ENCODE data around the gene ANKRD60.

Gene ANKRD60

GRCh38 chr20:58198384-58198783 is 30.1 kb downstream of the ANKRD60 start:
- no peaks in the 10 kb centered on the region for H3K9me3 ChIP-seq (ENCODE audit: control insufficient read depth in 5 of 5, low read length in 5 of 5)
- no peak overlapping the region for H3K4me3 ChIP-seq (ENCODE audit: low read depth in 1 of 5, low read length in 5 of 5)
- peaks cover 0 to 5% (median 0%) of the 10 kb centered on the region in 5 donors for H3K4me1 ChIP-seq (ENCODE audit: control insufficient read depth in 5 of 5, insufficient read depth in 5 of 5, low read length in 5 of 5)
- no peak overlapping the region for H3K9ac ChIP-seq (ENCODE audit: low read length in 5 of 5)
- H3K27me3 ChIP-seq (ENCODE audit: control insufficient read depth in 5 of 5, insufficient read depth in 4 of 5, low read length in 5 of 5) = peaks cover 0 to 3% (median 0%) of the 10 kb centered on the region in 5 donors
- H3K36me3 ChIP-seq (ENCODE audit: control insufficient read depth in 5 of 5, insufficient read depth in 5 of 5, low read length in 5 of 5) = no peaks in the 10 kb centered on the region
- no peak overlapping the region for H3K27ac ChIP-seq (ENCODE audit: low read depth, low read length)

- H3K4me1 ChIP-seq (ENCODE audit: control insufficient read depth in 5 of 5, insufficient read depth in 5 of 5, low read length in 5 of 5) = peaks cover 0 to 5% (median 0%) of the 10 kb centered on the region in 5 donors
- no peak overlapping the region for H3K4me3 ChIP-seq (ENCODE audit: low read depth in 1 of 5, low read length in 5 of 5)
- H3K9ac ChIP-seq (ENCODE audit: low read length in 5 of 5) = no peak overlapping the region
- H3K9me3 ChIP-seq (ENCODE audit: control insufficient read depth in 5 of 5, low read length in 5 of 5) = no peaks in the 10 kb centered on the region
- no peak overlapping the region for H3K27ac ChIP-seq (ENCODE audit: low read depth, low read length)
- peaks cover 0 to 5% (median 0%) of the 10 kb centered on the region in 5 donors for H3K27me3 ChIP-seq (ENCODE audit: control insufficient read depth in 5 of 5, insufficient read depth in 4 of 5, low read length in 5 of 5)
- H3K36me3 ChIP-seq (ENCODE audit: control insufficient read depth in 5 of 5, insufficient read depth in 5 of 5, low read length in 5 of 5) = no peaks in the 10 kb centered on the region
These were observed 31.3 kb downstream of the ANKRD60 start for GRCh38 chr20:58197185-58197469.

- Histone ChIP-seq H3K9ac (ENCODE audit: low read length in 5 of 5) (no peak overlapping the region), H3K4me1 (ENCODE audit: control insufficient read depth in 5 of 5, insufficient read depth in 5 of 5, low read length in 5 of 5) (peaks cover 0 to 5% (median 0%) of the 10 kb centered on the region in 5 donors), H3K4me3 (ENCODE audit: low read depth in 1 of 5, low read length in 5 of 5) (no peak overlapping the region), H3K9me3 (ENCODE audit: control insufficient read depth in 5 of 5, low read length in 5 of 5) (no peaks in the 10 kb centered on the region), H3K27ac (ENCODE audit: low read depth, low read length) (no peak overlapping the region), H3K27me3 (ENCODE audit: control insufficient read depth in 5 of 5, insufficient read depth in 4 of 5, low read length in 5 of 5) (peaks cover 0 to 6% (median 3%) of the 10 kb centered on the region in 5 donors), H3K36me3 (ENCODE audit: control insufficient read depth in 5 of 5, insufficient read depth in 5 of 5, low read length in 5 of 5) (no peaks in the 10 kb centered on the region)
These were observed 31.9 kb downstream of the ANKRD60 start for GRCh38 chr20:58196402-58197184.

- Histone ChIP-seq H3K9me3 (ENCODE audit: control insufficient read depth in 5 of 5, low read length in 5 of 5) (no peaks in the 10 kb centered on the region), H3K4me3 (ENCODE audit: low read depth in 1 of 5, low read length in 5 of 5) (no peak overlapping the region), H3K27me3 (ENCODE audit: control insufficient read depth in 5 of 5, insufficient read depth in 4 of 5, low read length in 5 of 5) (peaks cover 0 to 6% (median 3%) of the 10 kb centered on the region in 5 donors), H3K9ac (ENCODE audit: low read length in 5 of 5) (no peak overlapping the region), H3K27ac (ENCODE audit: low read depth, low read length) (no peak overlapping the region), H3K4me1 (ENCODE audit: control insufficient read depth in 5 of 5, insufficient read depth in 5 of 5, low read length in 5 of 5) (peaks cover 0 to 5% (median 0%) of the 10 kb centered on the region in 5 donors), H3K36me3 (ENCODE audit: control insufficient read depth in 5 of 5, insufficient read depth in 5 of 5, low read length in 5 of 5) (no peaks in the 10 kb centered on the region)
These were observed 33.4 kb downstream of the ANKRD60 start for GRCh38 chr20:58195047-58195446.

GRCh38 chr20:58194175-58194791 is 34.2 kb downstream of the ANKRD60 start:
- Histone ChIP-seq H3K4me1 (ENCODE audit: control insufficient read depth in 5 of 5, insufficient read depth in 5 of 5, low read length in 5 of 5) (peaks cover 0 to 4% (median 0%) of the 10 kb centered on the region in 5 donors), H3K36me3 (ENCODE audit: control insufficient read depth in 5 of 5, insufficient read depth in 5 of 5, low read length in 5 of 5) (no peaks in the 10 kb centered on the region), H3K27ac (ENCODE audit: low read depth, low read length) (no peak overlapping the region), H3K4me3 (ENCODE audit: low read depth in 1 of 5, low read length in 5 of 5) (no peak overlapping the region), H3K9ac (ENCODE audit: low read length in 5 of 5) (no peak overlapping the region), H3K27me3 (ENCODE audit: control insufficient read depth in 5 of 5, insufficient read depth in 4 of 5, low read length in 5 of 5) (peaks cover 0 to 6% (median 3%) of the 10 kb centered on the region in 5 donors), H3K9me3 (ENCODE audit: control insufficient read depth in 5 of 5, low read length in 5 of 5) (no peaks in the 10 kb centered on the region)

GRCh38 chr20:58192567-58192966 is 35.9 kb downstream of the ANKRD60 start:
- H3K4me1 ChIP-seq (ENCODE audit: control insufficient read depth in 5 of 5, insufficient read depth in 5 of 5, low read length in 5 of 5) = peaks cover 0 to 4% (median 0%) of the 10 kb centered on the region in 5 donors
- H3K27me3 ChIP-seq (ENCODE audit: control insufficient read depth in 5 of 5, insufficient read depth in 4 of 5, low read length in 5 of 5) = peaks cover 0 to 6% (median 0%) of the 10 kb centered on the region in 5 donors
- no peak overlapping the region for H3K9ac ChIP-seq (ENCODE audit: low read length in 5 of 5)
- H3K27ac ChIP-seq (ENCODE audit: low read depth, low read length) = no peak overlapping the region
- H3K36me3 ChIP-seq (ENCODE audit: control insufficient read depth in 5 of 5, insufficient read depth in 5 of 5, low read length in 5 of 5) = no peaks in the 10 kb centered on the region
- no peaks in the 10 kb centered on the region for H3K9me3 ChIP-seq (ENCODE audit: control insufficient read depth in 5 of 5, low read length in 5 of 5)
- no peak overlapping the region for H3K4me3 ChIP-seq (ENCODE audit: low read depth in 1 of 5, low read length in 5 of 5)

- no peak overlapping the region for H3K9ac ChIP-seq (ENCODE audit: low read length in 5 of 5)
- H3K4me1 ChIP-seq (ENCODE audit: control insufficient read depth in 5 of 5, insufficient read depth in 5 of 5, low read length in 5 of 5) = peaks cover 0 to 4% (median 0%) of the 10 kb centered on the region in 5 donors
- no peaks in the 10 kb centered on the region for H3K36me3 ChIP-seq (ENCODE audit: control insufficient read depth in 5 of 5, insufficient read depth in 5 of 5, low read length in 5 of 5)
- no peaks in the 10 kb centered on the region for H3K9me3 ChIP-seq (ENCODE audit: control insufficient read depth in 5 of 5, low read length in 5 of 5)
- no peak overlapping the region for H3K4me3 ChIP-seq (ENCODE audit: low read depth in 1 of 5, low read length in 5 of 5)
- no peak overlapping the region for H3K27ac ChIP-seq (ENCODE audit: low read depth, low read length)
- peaks cover 0 to 6% (median 0%) of the 10 kb centered on the region in 5 donors for H3K27me3 ChIP-seq (ENCODE audit: control insufficient read depth in 5 of 5, insufficient read depth in 4 of 5, low read length in 5 of 5)
These were observed 36.4 kb downstream of the ANKRD60 start for GRCh38 chr20:58192065-58192464.

GRCh38 chr20:58188527-58188926 is 39.9 kb downstream of the ANKRD60 start:
- Histone ChIP-seq H3K4me1 (ENCODE audit: control insufficient read depth in 5 of 5, insufficient read depth in 5 of 5, low read length in 5 of 5) (no peaks in the 10 kb centered on the region), H3K27ac (ENCODE audit: low read depth, low read length) (no peak overlapping the region), H3K4me3 (ENCODE audit: low read depth in 1 of 5, low read length in 5 of 5) (no peak overlapping the region), H3K9me3 (ENCODE audit: control insufficient read depth in 5 of 5, low read length in 5 of 5) (peaks cover 3 to 17% (median 11%) of the 10 kb centered on the region in 5 donors), H3K36me3 (ENCODE audit: control insufficient read depth in 5 of 5, insufficient read depth in 5 of 5, low read length in 5 of 5) (no peaks in the 10 kb centered on the region), H3K27me3 (ENCODE audit: control insufficient read depth in 5 of 5, insufficient read depth in 4 of 5, low read length in 5 of 5) (peaks cover 0 to 6% (median 0%) of the 10 kb centered on the region in 5 donors), H3K9ac (ENCODE audit: low read length in 5 of 5) (no peak overlapping the region)

GRCh38 chr20:58184984-58185383 is 43.5 kb downstream of the ANKRD60 start:
- no peak overlapping the region for H3K4me3 ChIP-seq (ENCODE audit: low read depth in 1 of 5, low read length in 5 of 5)
- peaks cover 0 to 12% (median 0%) of the 10 kb centered on the region in 5 donors for H3K27me3 ChIP-seq (ENCODE audit: control insufficient read depth in 5 of 5, insufficient read depth in 4 of 5, low read length in 5 of 5)

GRCh38 chr20:58184063-58184462 is 44.4 kb downstream of the ANKRD60 start:
- H3K9ac ChIP-seq (ENCODE audit: low read length in 5 of 5) = no peak overlapping the region
- H3K27me3 ChIP-seq (ENCODE audit: control insufficient read depth in 5 of 5, insufficient read depth in 4 of 5, low read length in 5 of 5) = peaks cover 0 to 12% (median 2%) of the 10 kb centered on the region in 5 donors
- peaks cover 3 to 19% (median 11%) of the 10 kb centered on the region in 5 donors for H3K9me3 ChIP-seq (ENCODE audit: control insufficient read depth in 5 of 5, low read length in 5 of 5)
- H3K27ac ChIP-seq (ENCODE audit: low read depth, low read length) = no peak overlapping the region
- peaks cover 2 to 10% (median 10%) of the 10 kb centered on the region in 5 donors for H3K4me1 ChIP-seq (ENCODE audit: control insufficient read depth in 5 of 5, insufficient read depth in 5 of 5, low read length in 5 of 5)
- no peaks in the 10 kb centered on the region for H3K36me3 ChIP-seq (ENCODE audit: control insufficient read depth in 5 of 5, insufficient read depth in 5 of 5, low read length in 5 of 5)
- H3K4me3 ChIP-seq (ENCODE audit: low read depth in 1 of 5, low read length in 5 of 5) = no peak overlapping the region

More at GRCh38 chr20:58184984-58185383, 43.5 kb downstream of the ANKRD60 start:
- no peak overlapping the region for H3K27ac ChIP-seq (ENCODE audit: low read depth, low read length)
- no peaks in the 10 kb centered on the region for H3K36me3 ChIP-seq (ENCODE audit: control insufficient read depth in 5 of 5, insufficient read depth in 5 of 5, low read length in 5 of 5)
- H3K9me3 ChIP-seq (ENCODE audit: control insufficient read depth in 5 of 5, low read length in 5 of 5) = peaks cover 3 to 19% (median 11%) of the 10 kb centered on the region in 5 donors
- no peak overlapping the region for H3K9ac ChIP-seq (ENCODE audit: low read length in 5 of 5)
- peaks cover 0 to 1% (median under 1%) of the 10 kb centered on the region in 5 donors for H3K4me1 ChIP-seq (ENCODE audit: control insufficient read depth in 5 of 5, insufficient read depth in 5 of 5, low read length in 5 of 5)

All from subcutaneous abdominal adipose tissue (tissue), 5 donors.